Stimulated activated CD4-positive, alpha-beta T cell treated with anti-CD3 and anti-CD28 coated beads, TNF-alpha, amount 100 ng/mL, for 1 hour (primary cell): ENCODE measurements around the gene FIS1.

Experiments used
- DNase-seq, 3 donors: peaks; one replicate each; pipeline ENCODE4 v3.0.0-alpha.2; 2020; ENCODE audit warnings: low read depth in 3 of 3, low spot score in 1 of 3

Gene FIS1

GRCh38 chr7:101235050-101235449 is 9.8 kb downstream of the FIS1 start:
- no peak for DNase-seq

GRCh38 chr7:101234636-101235035 is 10.2 kb downstream of the FIS1 start:
- DNase-seq: no peak

- no peak for DNase-seq
These were observed 10.9 kb downstream of the FIS1 start for GRCh38 chr7:101233907-101234547.

- no peak for DNase-seq
These were observed 12.6 kb downstream of the FIS1 start for GRCh38 chr7:101232141-101232850.

GRCh38 chr7:101231644-101232043 is 13.2 kb downstream of the FIS1 start:
- no peak for DNase-seq

GRCh38 chr7:101226721-101227120 is 18.2 kb downstream of the FIS1 start:
- DNase-seq: no peak

GRCh38 chr7:101225650-101226049 is 19.2 kb downstream of the FIS1 start:
- no peak for DNase-seq

- no peak for DNase-seq
These were observed 21.4 kb downstream of the FIS1 start for GRCh38 chr7:101223528-101223927.

GRCh38 chr7:101222275-101222830 is 22.5 kb downstream of the FIS1 start:
- DNase-seq: no peak

- DNase-seq: no peak
These were observed 24.6 kb downstream of the FIS1 start for GRCh38 chr7:101220295-101220694.

GRCh38 chr7:101218236-101219125 is 26.4 kb downstream of the FIS1 start:
- DNase-seq: no peak

- DNase-seq: peak; percentile 85 to 94 (median 93)
These were observed 27.3 kb downstream of the FIS1 start, which contains the start of the genes PLOD3 and ZNHIT1 for GRCh38 chr7:101217388-101218235. Gene PLOD3, minus strand, starts transcription at chr7:101217581. Its CDS starts 307 bp downstream, at chr7:101217274. Gene ZNHIT1, plus strand, starts transcription at chr7:101218165. Its CDS starts 31 bp downstream, at chr7:101218196.

GRCh38 chr7:101216860-101217387 is 28.0 kb downstream of the FIS1 start:
- DNase-seq: no peak

- DNase-seq: no peak
These were observed 28.7 kb downstream of the FIS1 start for GRCh38 chr7:101216001-101216859.

GRCh38 chr7:101212014-101212413 is 32.9 kb downstream of the FIS1 start:
- DNase-seq: no peak

GRCh38 chr7:101211501-101211900 is 33.4 kb downstream of the FIS1 start:
- DNase-seq: no peak

- no peak for DNase-seq
These were observed 34.7 kb downstream of the FIS1 start for GRCh38 chr7:101210143-101210542.

GRCh38 chr7:101208794-101209193 is 36.1 kb downstream of the FIS1 start:
- DNase-seq: no peak

- no peak for DNase-seq
These were observed 37.4 kb downstream of the FIS1 start for GRCh38 chr7:101207459-101207858.
